Measurements from ENCODE around the gene FANCD2.
"Not testable (repeated sequence)": the region's sequence is repeated elsewhere in the genome, so short reads cannot be mapped to it uniquely, and the experiment has no call there.

FANCD2 gene

GRCh38 chr3:10012106-10012505 is 14.1 kb upstream of the FANCD2 start:
- DNase-seq (ENCODE audit: low read depth in 2 of 2), result no peak

DNA sequence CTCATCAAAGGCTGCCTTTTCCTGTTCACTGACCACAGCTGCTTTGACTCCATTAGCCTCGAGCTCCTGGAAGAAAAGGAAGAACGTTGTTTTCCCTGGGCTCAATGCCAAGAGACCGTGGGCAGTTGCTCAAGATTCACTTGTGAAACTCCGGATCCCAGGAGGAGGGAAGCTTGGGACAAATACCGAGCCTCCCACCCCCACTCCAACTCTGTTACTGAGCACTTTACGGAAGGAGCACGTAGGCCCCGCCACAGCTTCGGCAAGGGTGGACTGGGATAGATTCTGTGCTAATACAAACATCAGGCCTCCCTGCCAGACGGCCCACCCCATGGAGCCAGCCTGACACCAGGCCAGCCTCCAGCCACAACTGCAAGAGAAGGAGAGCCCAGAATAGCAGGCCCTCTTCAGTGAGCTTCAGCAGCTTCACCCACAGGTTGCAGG is 10.8 kb upstream of the FANCD2 start:
- DNase-seq (ENCODE audit: low read depth in 2 of 2), result peak; percentile 92 to 93

DNA sequence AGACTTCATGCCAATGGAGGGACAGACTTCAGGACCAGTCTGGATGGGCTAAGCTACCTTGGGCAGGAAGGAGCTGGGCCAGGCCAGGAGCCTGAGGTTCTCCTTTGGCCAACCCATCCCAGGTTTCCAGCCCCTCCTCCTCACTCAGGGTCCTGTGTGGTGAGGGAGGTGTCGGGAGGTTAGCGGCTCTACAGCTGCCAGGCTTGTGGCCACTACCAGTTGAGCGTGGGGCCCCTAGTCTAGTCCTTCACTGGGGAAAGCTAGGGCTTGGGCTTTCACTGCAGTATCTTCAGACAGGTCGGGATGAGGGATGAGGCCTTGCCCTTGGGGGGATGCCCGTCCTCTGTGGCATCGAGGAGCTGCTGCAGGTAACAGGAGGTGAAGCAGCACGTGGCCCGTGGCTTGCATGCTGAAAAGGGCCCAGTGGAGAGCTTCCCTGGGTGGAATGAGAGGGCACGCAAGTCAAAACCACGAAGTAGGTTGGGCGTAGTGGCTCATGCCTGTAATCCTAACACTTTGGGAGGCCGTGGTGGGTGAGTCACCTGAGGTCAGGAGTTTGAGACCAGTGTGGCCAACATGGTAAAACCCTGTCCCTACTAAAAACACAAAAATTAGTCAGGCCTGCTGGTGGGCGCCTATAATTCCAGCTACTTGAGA is 8.5 kb upstream of the FANCD2 start:
- DNase-seq (ENCODE audit: low read depth in 2 of 2), result no peak

DNA sequence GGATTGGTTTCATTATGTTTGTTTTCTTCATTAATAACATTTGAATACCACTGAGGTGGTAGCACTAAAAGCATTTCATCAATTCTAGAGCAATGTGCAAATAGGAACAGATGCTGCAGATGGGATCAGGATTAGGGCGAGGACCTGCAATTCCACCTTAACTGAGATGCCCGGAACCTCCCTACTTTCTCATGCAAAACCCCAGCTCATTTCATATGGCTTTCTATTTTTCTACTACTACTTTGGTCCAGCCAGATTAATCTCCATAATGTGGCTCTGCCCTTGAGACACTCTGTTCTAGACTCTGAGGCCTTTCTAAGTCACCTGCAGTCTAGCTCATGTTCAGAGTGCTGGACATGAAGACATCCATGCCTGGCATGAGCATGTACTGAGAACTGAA is 7.4 kb upstream of the FANCD2 start:
- not testable (repeated sequence) for DNase-seq (ENCODE audit: low read depth in 2 of 2)

GRCh38 chr3:10019326-10019725 is 6.9 kb upstream of the FANCD2 start:
- DNase-seq (ENCODE audit: low read depth in 2 of 2), result no peak

- DNase-seq (ENCODE audit: low read depth in 2 of 2), result no peak
Observed at GRCh38 chr3:10021856-10022775, 4.1 kb upstream of the FANCD2 start.

DNA sequence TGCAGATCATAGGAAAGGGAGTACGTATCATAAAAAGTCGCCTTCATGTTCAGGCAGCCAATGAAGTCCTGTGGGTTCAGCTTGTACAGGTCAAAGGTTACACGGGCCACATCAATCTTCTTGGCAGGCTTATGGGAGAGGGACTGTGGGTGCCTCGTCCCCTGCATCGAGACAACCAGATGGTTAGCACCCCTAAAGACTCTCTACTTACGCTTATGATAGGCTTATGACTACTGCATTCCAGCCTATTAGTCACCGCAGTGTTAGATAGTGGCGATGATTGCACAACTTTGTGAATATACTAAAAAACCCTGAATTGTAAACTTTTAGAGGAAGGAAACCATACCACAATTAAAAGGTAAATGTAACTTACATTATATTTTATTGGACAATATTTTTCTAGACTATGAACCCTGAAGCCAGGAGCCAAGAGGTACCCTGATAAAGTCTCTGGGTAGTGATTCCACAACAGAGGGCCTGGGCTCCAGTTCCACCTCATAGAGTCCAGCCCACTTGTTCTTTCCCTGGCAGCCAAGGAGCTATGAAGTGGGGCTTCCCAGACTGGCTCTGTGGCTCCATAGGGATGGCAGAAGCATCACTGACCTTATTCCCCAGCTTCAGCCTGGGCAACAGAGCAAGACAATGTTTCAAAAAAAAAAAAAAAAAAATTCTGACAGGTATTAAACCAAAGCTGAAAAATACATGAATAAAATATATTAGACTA is 2.5 kb upstream of the FANCD2 start:
- peak; percentile 54 to 58 for DNase-seq (ENCODE audit: low read depth in 2 of 2)

DNA sequence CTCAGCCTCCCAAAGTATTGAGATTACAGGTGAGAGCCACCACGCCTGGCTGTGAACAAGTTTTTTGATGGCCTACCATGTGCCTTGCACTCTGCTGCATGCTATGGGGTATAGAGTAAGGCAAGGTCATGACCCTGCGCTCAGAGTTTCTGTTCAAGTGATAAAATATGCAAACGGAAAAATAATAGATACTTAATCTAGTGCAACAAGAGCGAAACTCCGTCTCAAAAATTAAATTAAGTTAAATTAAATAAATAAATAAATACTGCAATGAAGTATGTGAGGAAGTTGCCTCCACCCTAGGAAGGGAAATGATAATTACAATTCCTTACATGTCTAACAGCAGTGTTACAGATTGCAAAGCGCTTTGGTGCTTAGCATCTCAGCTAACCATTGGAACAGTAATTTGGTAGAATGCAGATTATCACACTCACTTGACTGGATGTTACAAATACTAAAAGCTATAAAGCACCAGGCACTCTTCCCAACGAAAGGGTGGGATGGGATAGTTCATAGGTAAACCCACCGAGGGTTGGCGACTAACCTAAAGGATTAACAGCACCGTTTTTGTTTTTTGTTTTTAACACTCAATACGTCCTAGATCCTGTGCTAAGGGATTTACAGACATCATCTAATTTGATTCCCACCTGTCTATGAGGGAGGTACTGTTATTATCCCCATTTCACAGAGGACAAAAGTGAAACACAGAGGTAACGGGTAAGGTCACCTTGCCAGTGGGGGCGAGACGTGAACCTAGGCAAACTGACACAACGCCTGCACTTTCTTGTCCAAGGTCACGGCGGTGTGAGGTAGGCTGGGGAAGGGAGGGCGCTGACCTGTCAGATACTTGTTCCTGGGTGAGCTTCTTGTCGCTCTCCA is 793 bp upstream of the FANCD2 start:
- no peak for DNase-seq (ENCODE audit: low read depth in 2 of 2)

DNA sequence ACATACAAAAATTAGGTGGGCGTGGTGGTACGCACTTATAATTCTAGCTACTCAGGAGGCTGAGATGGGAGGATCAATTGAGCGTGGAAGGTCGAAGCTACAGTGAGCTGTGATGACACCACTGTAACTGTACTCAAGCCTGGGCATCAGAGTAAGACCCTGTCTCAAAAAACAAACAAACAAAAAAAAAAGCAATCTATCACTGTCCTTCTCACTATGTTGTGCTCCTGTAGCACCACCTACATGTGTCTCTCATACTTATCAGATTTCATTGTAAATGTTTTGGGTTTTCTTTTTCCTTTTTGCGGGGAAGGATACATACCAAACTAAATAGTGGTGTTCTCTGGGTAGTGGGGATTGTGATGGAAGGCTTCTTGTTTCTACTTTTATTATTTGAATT is 14.8 kb downstream of the FANCD2 start:
- no peak for DNase-seq (ENCODE audit: low read depth in 2 of 2)

DNA sequence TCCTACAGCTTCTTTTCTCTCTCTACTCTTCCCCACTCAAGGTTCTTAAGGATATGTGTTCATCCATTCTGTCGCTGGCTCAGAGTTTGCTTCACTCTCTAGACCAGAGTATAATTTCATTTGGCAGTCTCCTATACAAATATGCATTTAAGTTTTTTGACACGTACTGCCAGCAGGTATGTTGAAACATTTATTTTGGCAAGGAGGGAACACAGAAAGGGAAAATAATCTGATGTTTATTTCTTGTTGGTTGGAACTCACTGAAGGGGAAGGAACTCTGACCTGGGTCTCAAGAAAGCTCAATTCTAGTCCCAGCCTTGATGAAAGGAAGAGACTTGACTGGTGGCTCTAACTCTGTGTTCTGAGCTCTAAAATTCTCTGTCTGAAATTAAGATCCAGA is 21.6 kb downstream of the FANCD2 start:
- DNase-seq (ENCODE audit: low read depth in 2 of 2), result no peak

DNA sequence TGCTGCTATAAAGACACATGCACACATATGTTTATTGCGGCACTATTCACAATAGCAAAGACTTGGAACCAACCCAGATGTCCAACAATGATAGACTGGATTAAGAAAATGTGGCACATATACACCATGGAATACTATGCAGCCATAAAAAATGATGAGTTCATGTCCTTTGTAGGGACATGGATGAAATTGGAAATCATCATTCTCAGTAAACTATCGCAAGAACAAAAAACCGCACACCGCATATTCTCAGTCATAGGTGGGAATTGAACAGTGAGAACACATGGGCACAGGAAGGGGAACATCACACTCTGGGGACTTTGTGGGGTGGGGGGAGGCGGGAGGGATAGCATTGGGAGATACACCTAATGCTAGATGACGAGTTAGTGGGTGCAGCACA is 26.8 kb downstream of the FANCD2 start:
- not testable (repeated sequence) for DNase-seq (ENCODE audit: low read depth in 2 of 2)

DNA sequence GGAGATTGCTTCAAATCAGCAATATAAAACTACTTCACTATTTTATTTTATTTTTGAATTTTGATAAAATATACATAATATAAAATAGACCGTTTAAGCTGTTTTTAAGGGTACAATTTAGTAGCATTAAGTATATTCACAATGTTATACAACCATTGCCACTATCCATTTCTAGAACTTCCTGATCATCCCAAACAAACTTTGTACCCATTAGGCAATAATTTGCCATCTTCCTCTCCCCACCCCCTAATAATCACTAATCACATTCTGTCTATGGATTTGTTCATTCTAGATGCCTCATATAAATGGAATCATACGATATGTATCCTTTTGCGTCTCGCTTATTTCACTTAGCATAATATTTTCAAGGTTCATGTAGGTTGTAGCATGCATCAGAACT is 28.9 kb downstream of the FANCD2 start:
- no peak for DNase-seq (ENCODE audit: low read depth in 2 of 2)

GRCh38 chr3:10070077-10070476 is 43.8 kb downstream of the FANCD2 start:
- not testable (repeated sequence) for DNase-seq (ENCODE audit: low read depth in 2 of 2)

- DNase-seq (ENCODE audit: low read depth in 2 of 2), result no peak
Observed at GRCh38 chr3:10074666-10075065, 48.4 kb downstream of the FANCD2 start.

GRCh38 chr3:10081871-10082270 is 55.6 kb downstream of the FANCD2 start:
- DNase-seq (ENCODE audit: low read depth in 2 of 2), result no peak

- DNase-seq (ENCODE audit: low read depth in 2 of 2), result no peak
Observed at GRCh38 chr3:10085738-10086137, 59.5 kb downstream of the FANCD2 start.

GRCh38 chr3:10088256-10088655 is 62.0 kb downstream of the FANCD2 start:
- DNase-seq (ENCODE audit: low read depth in 2 of 2), result no peak

GRCh38 chr3:10090179-10090578 is 63.9 kb downstream of the FANCD2 start:
- DNase-seq (ENCODE audit: low read depth in 2 of 2), result no peak

DNA sequence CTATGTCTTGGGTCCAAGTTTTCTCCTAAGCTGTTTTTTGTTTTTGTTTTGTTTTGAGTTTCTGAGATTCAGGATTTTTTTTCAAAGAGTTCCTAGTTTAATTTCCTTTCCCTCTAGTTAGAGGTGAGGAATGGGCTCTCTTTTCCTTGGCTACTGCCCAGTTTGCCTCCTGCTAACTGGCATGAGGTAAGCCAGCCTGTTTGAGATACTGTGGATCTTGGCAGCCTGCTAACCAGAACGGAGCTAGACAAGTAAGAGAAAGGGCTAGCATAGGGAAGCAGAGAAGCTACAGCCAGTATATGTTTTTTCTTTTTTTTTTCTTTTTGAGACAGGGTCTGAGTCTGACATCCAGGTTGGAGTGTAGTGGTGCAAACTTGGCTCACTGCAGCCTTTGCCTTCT is 64.5 kb downstream of the FANCD2 start:
- not testable (repeated sequence) for DNase-seq (ENCODE audit: low read depth in 2 of 2)

GRCh38 chr3:10091387-10091786 is 65.2 kb downstream of the FANCD2 start:
- DNase-seq (ENCODE audit: low read depth in 2 of 2), result not testable (repeated sequence)

- DNase-seq (ENCODE audit: low read depth in 2 of 2), result no peak
Observed at GRCh38 chr3:10093678-10094077, 67.4 kb downstream of the FANCD2 start.

Measured in fibroblast of skin of left quadriceps (primary cell).